GM18519 (cell line): Measurements from ENCODE around the gene RIPPLY1.

ENCODE experiments used
- ATAC-seq: cut with Tn5 transposase; IDR thresholded peaks from one replicate; pipeline ENCODE4 v1.9.1; 2021; ENCODE audit warnings: mild to moderate bottlenecking, moderate library complexity; ENCODE audit not compliant: unreplicated experiment, low FRiP score

Gene RIPPLY1

GRCh38 chrX:106903291-106903824 lies at the start of gene RIPPLY1:
TSS of gene RIPPLY1 (minus strand) at chrX:106903341. CDS start at chrX:106903287, 54 bp downstream.
- no peak for ATAC-seq

- ATAC-seq: no peak
Observed at GRCh38 chrX:106952538-106952937, 49.4 kb upstream of the RIPPLY1 start.

- ATAC-seq: no peak
Observed at GRCh38 chrX:106952089-106952488, 48.9 kb upstream of the RIPPLY1 start.

- ATAC-seq: no peak
Observed at GRCh38 chrX:106951230-106951629, 48.1 kb upstream of the RIPPLY1 start.

GRCh38 chrX:106950381-106950780 lies 47.2 kb upstream of the RIPPLY1 start:
- ATAC-seq: no peak

- no peak for ATAC-seq
Observed at GRCh38 chrX:106949366-106949765, 46.2 kb upstream of the RIPPLY1 start.

- no peak for ATAC-seq
Observed at GRCh38 chrX:106948641-106949040, 45.5 kb upstream of the RIPPLY1 start.

- no peak for ATAC-seq
Observed at GRCh38 chrX:106946464-106946863, 43.3 kb upstream of the RIPPLY1 start.

- no peak for ATAC-seq
Observed at GRCh38 chrX:106940068-106940467, 36.9 kb upstream of the RIPPLY1 start.

- no peak for ATAC-seq
Observed at GRCh38 chrX:106939566-106939965, 36.4 kb upstream of the RIPPLY1 start.

GRCh38 chrX:106936246-106936645 lies 33.1 kb upstream of the RIPPLY1 start:
- no peak for ATAC-seq

GRCh38 chrX:106935175-106935574 lies 32.0 kb upstream of the RIPPLY1 start:
- ATAC-seq: no peak

- ATAC-seq: no peak
Observed at GRCh38 chrX:106933538-106933961, 30.4 kb upstream of the RIPPLY1 start.

- ATAC-seq: no peak
Observed at GRCh38 chrX:106932960-106933537, 29.9 kb upstream of the RIPPLY1 start.

GRCh38 chrX:106932492-106932923 lies 29.4 kb upstream of the RIPPLY1 start:
- ATAC-seq: no peak

- ATAC-seq: no peak
Observed at GRCh38 chrX:106931831-106932491, 28.8 kb upstream of the RIPPLY1 start.

GRCh38 chrX:106928227-106928626 lies 25.1 kb upstream of the RIPPLY1 start:
- no peak for ATAC-seq

- ATAC-seq: no peak
Observed at GRCh38 chrX:106927700-106928099, 24.6 kb upstream of the RIPPLY1 start.

GRCh38 chrX:106927023-106927422 lies 23.9 kb upstream of the RIPPLY1 start:
- no peak for ATAC-seq

- ATAC-seq: no peak
Observed at GRCh38 chrX:106921637-106922036, 18.5 kb upstream of the RIPPLY1 start.

- no peak for ATAC-seq
Observed at GRCh38 chrX:106919932-106920452, 16.9 kb upstream of the RIPPLY1 start, which contains the start of gene CLDN2. TSS of gene CLDN2 (plus strand) at chrX:106920402. CDS start at chrX:106928229, 7,827 bp downstream.
